Stimulated activated naive B cell treated with anti-CD40 and anti-IgM and Interleukin-4, amounts not matched to agents 10 μg/mL and 1 μg/mL and 100 μg/mL, for 72 hours (primary cell): Measurements from ENCODE around the gene DISP3.

ENCODE experiments used
- ATAC-seq, 2 donors: fragments of 150-1000 bp; cut with Tn5 transposase; replicated peaks; 2 replicates each; pipeline ENCODE4 v1.10.0; 2021; ENCODE audit warnings: moderate library complexity in 1 of 2
- DNase-seq: peaks from one replicate; pipeline ENCODE4 v3.0.0; 2021
- H3K27ac Mint-ChIP-seq: one replicate; pipeline ENCODE4 v1.8.0; 2022; ENCODE audit warnings: mild to moderate bottlenecking, mixed read lengths
- H3K27me3 Mint-ChIP-seq, 2 donors: one replicate each; pipeline ENCODE4 v1.8.0; 2022; ENCODE audit warnings: mixed read lengths in 2 of 2
- H3K36me3 Mint-ChIP-seq, 2 donors: one replicate each; pipeline ENCODE4 v1.8.0; 2022; ENCODE audit warnings: mixed read lengths in 2 of 2, mild to moderate bottlenecking in 1 of 2
- H3K4me1 Mint-ChIP-seq, 2 donors: one replicate each; pipeline ENCODE4 v1.8.0; 2022; ENCODE audit warnings: mixed read lengths in 2 of 2, mild to moderate bottlenecking in 1 of 2
- H3K4me3 Mint-ChIP-seq, 2 donors: one replicate each; pipeline ENCODE4 v1.8.0; 2022; ENCODE audit warnings: mild to moderate bottlenecking in 2 of 2, mixed read lengths in 2 of 2, moderate library complexity in 1 of 2
- H3K9me3 Mint-ChIP-seq, 2 donors: one replicate each; pipeline ENCODE4 v1.8.0; 2022; ENCODE audit warnings: mixed read lengths in 2 of 2, mild to moderate bottlenecking in 1 of 2

The DISP3 gene

GRCh38 chr1:11478571-11479374, at the start of gene DISP3:
Gene DISP3 (plus strand): TSS chr1:11479155. CDS start chr1:11500993, 21,838 bp downstream.
- Mint-ChIP-seq H3K9me3 (peaks cover 0 to 3% of the 10 kb centered on the region in 2 donors), H3K27me3 (peaks cover 59 to 73% of the 10 kb centered on the region in 2 donors), H3K27ac (peak within 1 kb of the TSS; percentile 47), H3K4me3 (peak within 1 kb of the TSS; percentile 74 to 78), H3K36me3 (peaks cover 3% of the 10 kb centered on the region in 2 donors), H3K4me1 (peaks cover 12 to 14% of the 10 kb centered on the region in 2 donors)
- ATAC-seq (peak; percentile 82 to 84), DNase-seq (peak; percentile 76)

- no peak for DNase-seq
Measured at GRCh38 chr1:11429226-11429625, 49.7 kb upstream of the DISP3 start.

GRCh38 chr1:11429935-11430334, 49.0 kb upstream of the DISP3 start:
- peaks cover 0 to 2% of the 10 kb centered on the region in 2 donors for H3K9me3 Mint-ChIP-seq
- H3K4me3 Mint-ChIP-seq, result no peak overlapping the region
- H3K36me3 Mint-ChIP-seq, result no peaks in the 10 kb centered on the region
- peaks cover 0 to 2% of the 10 kb centered on the region in 2 donors for H3K4me1 Mint-ChIP-seq
- ATAC-seq, result no peak
- H3K27me3 Mint-ChIP-seq, result peaks cover 0 to 5% of the 10 kb centered on the region in 2 donors
- DNase-seq, result no peak
- H3K27ac Mint-ChIP-seq, result no peak overlapping the region

More at GRCh38 chr1:11429226-11429625, 49.7 kb upstream of the DISP3 start:
- no peak for ATAC-seq
- no peak overlapping the region for H3K27ac Mint-ChIP-seq
- H3K4me1 Mint-ChIP-seq, result peaks cover 0 to 2% of the 10 kb centered on the region in 2 donors
- peaks cover 0 to 2% of the 10 kb centered on the region in 2 donors for H3K9me3 Mint-ChIP-seq
- H3K4me3 Mint-ChIP-seq, result no peak overlapping the region
- H3K36me3 Mint-ChIP-seq, result no peaks in the 10 kb centered on the region
- H3K27me3 Mint-ChIP-seq, result peaks cover 0 to 5% of the 10 kb centered on the region in 2 donors

GRCh38 chr1:11431941-11432507, 46.9 kb upstream of the DISP3 start:
- H3K27me3 Mint-ChIP-seq, result peaks cover 0 to 10% of the 10 kb centered on the region in 2 donors
- H3K9me3 Mint-ChIP-seq, result no peaks in the 10 kb centered on the region
- H3K4me3 Mint-ChIP-seq, result no peak overlapping the region
- DNase-seq (no peak), ATAC-seq (no peak)
- no peaks in the 10 kb centered on the region for H3K36me3 Mint-ChIP-seq
- no peak overlapping the region for H3K27ac Mint-ChIP-seq
- H3K4me1 Mint-ChIP-seq, result peaks cover 0 to 2% of the 10 kb centered on the region in 2 donors

GRCh38 chr1:11432526-11432925, 46.4 kb upstream of the DISP3 start:
- Mint-ChIP-seq H3K9me3 (no peaks in the 10 kb centered on the region), H3K4me1 (peaks cover 0 to 2% of the 10 kb centered on the region in 2 donors), H3K4me3 (no peak overlapping the region), H3K27me3 (peaks cover 0 to 10% of the 10 kb centered on the region in 2 donors), H3K27ac (no peak overlapping the region), H3K36me3 (no peaks in the 10 kb centered on the region)
- ATAC-seq (no peak), DNase-seq (no peak)

GRCh38 chr1:11434501-11434900, 44.5 kb upstream of the DISP3 start:
- ATAC-seq, result peak; percentile 27 to 59

GRCh38 chr1:11434926-11435325, 44.0 kb upstream of the DISP3 start:
- H3K9me3 Mint-ChIP-seq, result no peaks in the 10 kb centered on the region

More at GRCh38 chr1:11434501-11434900, 44.5 kb upstream of the DISP3 start:
- Mint-ChIP-seq H3K9me3 (no peaks in the 10 kb centered on the region), H3K4me1 (peaks cover 0 to 2% of the 10 kb centered on the region in 2 donors), H3K27ac (no peak overlapping the region), H3K36me3 (no peaks in the 10 kb centered on the region), H3K4me3 (no peak overlapping the region), H3K27me3 (peaks cover 0 to 10% of the 10 kb centered on the region in 2 donors)
- no peak for DNase-seq

GRCh38 chr1:11438996-11439395, 40.0 kb upstream of the DISP3 start:
- Mint-ChIP-seq H3K36me3 (no peaks in the 10 kb centered on the region), H3K27ac (no peak overlapping the region), H3K27me3 (peaks cover 30 to 40% of the 10 kb centered on the region in 2 donors), H3K4me3 (no peak overlapping the region), H3K4me1 (no peaks in the 10 kb centered on the region), H3K9me3 (no peaks in the 10 kb centered on the region)
- no peak for DNase-seq
- no peak for ATAC-seq

More at GRCh38 chr1:11434926-11435325, 44.0 kb upstream of the DISP3 start:
- H3K4me3 Mint-ChIP-seq, result no peak overlapping the region
- H3K27me3 Mint-ChIP-seq, result peaks cover 4 to 13% of the 10 kb centered on the region in 2 donors
- no peak overlapping the region for H3K27ac Mint-ChIP-seq
- DNase-seq, result no peak
- no peak for ATAC-seq
- peaks cover 0 to 2% of the 10 kb centered on the region in 2 donors for H3K4me1 Mint-ChIP-seq
- no peaks in the 10 kb centered on the region for H3K36me3 Mint-ChIP-seq

- H3K4me3 Mint-ChIP-seq, result no peak overlapping the region
- H3K9me3 Mint-ChIP-seq, result no peaks in the 10 kb centered on the region
- no peaks in the 10 kb centered on the region for H3K36me3 Mint-ChIP-seq
- peaks cover 41 to 59% of the 10 kb centered on the region in 2 donors for H3K27me3 Mint-ChIP-seq
- ATAC-seq, result no peak
- H3K27ac Mint-ChIP-seq, result no peak overlapping the region
- H3K4me1 Mint-ChIP-seq, result no peaks in the 10 kb centered on the region
- DNase-seq, result no peak
Measured at GRCh38 chr1:11441211-11441952, 37.6 kb upstream of the DISP3 start.

GRCh38 chr1:11443043-11443442, 35.9 kb upstream of the DISP3 start:
- Mint-ChIP-seq H3K27me3 (peaks cover 41 to 59% of the 10 kb centered on the region in 2 donors), H3K4me3 (no peak overlapping the region), H3K27ac (no peak overlapping the region), H3K4me1 (no peaks in the 10 kb centered on the region), H3K36me3 (no peaks in the 10 kb centered on the region), H3K9me3 (no peaks in the 10 kb centered on the region)
- DNase-seq, result no peak
- ATAC-seq, result no peak

- Mint-ChIP-seq H3K4me3 (no peak overlapping the region), H3K9me3 (no peaks in the 10 kb centered on the region), H3K36me3 (no peaks in the 10 kb centered on the region), H3K27ac (no peak overlapping the region), H3K27me3 (peaks cover 41 to 59% of the 10 kb centered on the region in 2 donors), H3K4me1 (no peaks in the 10 kb centered on the region)
- DNase-seq, result no peak
- no peak for ATAC-seq
Measured at GRCh38 chr1:11443961-11444658, 34.8 kb upstream of the DISP3 start.

- no peaks in the 10 kb centered on the region for H3K9me3 Mint-ChIP-seq
- ATAC-seq, result no peak
- peaks cover 42 to 56% of the 10 kb centered on the region in 2 donors for H3K27me3 Mint-ChIP-seq
- H3K4me1 Mint-ChIP-seq, result no peaks in the 10 kb centered on the region
- DNase-seq, result no peak
- no peaks in the 10 kb centered on the region for H3K36me3 Mint-ChIP-seq
- no peak overlapping the region for H3K27ac Mint-ChIP-seq
- no peak overlapping the region for H3K4me3 Mint-ChIP-seq
Measured at GRCh38 chr1:11444907-11445306, 34.0 kb upstream of the DISP3 start.

GRCh38 chr1:11447903-11448302, 31.1 kb upstream of the DISP3 start:
- H3K36me3 Mint-ChIP-seq, result no peaks in the 10 kb centered on the region
- DNase-seq (no peak), ATAC-seq (no peak)
- no peak overlapping the region for H3K4me3 Mint-ChIP-seq
- peaks cover 35 to 37% of the 10 kb centered on the region in 2 donors for H3K27me3 Mint-ChIP-seq
- no peak overlapping the region for H3K27ac Mint-ChIP-seq
- H3K4me1 Mint-ChIP-seq, result no peaks in the 10 kb centered on the region
- no peaks in the 10 kb centered on the region for H3K9me3 Mint-ChIP-seq
